Raji (cell line): Measurements from ENCODE around the gene CCDC78.

ENCODE experiments used
- POLR2A ChIP-seq: IDR thresholded peaks from 2 replicates; pipeline ENCODE4 v1.6.1; 2011; ENCODE audit warnings: low read depth, low read length, control low read depth; ENCODE audit not compliant: insufficient read depth

Gene CCDC78

GRCh38 chr16:726438-727290 lies at the start of gene CCDC78, which contains the start of gene HAGHL:
Gene CCDC78, minus strand, starts transcription at chr16:726443. Its CDS starts 76 bp downstream, at chr16:726367.
Gene HAGHL, plus strand, starts transcription at chr16:727106. Its CDS starts 404 bp downstream, at chr16:727510.
- peak; percentile 50 for TF ChIP-seq POLR2A

DNA sequence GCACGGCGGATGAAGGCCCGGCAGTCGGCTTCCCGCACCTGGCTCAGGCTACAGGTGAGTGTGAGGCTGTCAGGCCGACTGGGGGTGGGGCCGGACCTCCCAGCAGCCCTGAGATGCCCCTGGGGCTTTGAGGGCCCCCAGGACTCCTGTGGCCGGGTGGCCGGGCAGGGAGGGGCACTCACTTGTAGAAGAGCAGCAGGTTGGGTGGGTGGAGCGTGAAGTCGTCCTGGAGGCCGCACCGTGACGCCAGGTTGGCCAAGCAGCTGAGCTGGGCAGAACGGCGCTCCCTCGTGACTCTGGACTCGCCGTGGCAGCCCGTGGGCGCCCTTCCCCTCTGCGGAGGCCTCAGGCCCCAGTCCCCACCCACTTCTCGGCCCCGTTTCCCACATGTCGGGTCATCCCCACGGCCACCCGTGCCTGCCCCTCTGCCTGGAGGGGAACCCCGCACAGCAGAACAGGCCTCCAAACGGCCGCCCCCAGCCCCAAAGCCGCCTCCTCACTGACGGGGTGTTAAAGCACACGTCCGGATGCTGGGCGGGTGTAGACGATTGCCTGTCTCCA lies 49.1 kb upstream of the CCDC78 start:
- TF ChIP-seq POLR2A = no peak

DNA sequence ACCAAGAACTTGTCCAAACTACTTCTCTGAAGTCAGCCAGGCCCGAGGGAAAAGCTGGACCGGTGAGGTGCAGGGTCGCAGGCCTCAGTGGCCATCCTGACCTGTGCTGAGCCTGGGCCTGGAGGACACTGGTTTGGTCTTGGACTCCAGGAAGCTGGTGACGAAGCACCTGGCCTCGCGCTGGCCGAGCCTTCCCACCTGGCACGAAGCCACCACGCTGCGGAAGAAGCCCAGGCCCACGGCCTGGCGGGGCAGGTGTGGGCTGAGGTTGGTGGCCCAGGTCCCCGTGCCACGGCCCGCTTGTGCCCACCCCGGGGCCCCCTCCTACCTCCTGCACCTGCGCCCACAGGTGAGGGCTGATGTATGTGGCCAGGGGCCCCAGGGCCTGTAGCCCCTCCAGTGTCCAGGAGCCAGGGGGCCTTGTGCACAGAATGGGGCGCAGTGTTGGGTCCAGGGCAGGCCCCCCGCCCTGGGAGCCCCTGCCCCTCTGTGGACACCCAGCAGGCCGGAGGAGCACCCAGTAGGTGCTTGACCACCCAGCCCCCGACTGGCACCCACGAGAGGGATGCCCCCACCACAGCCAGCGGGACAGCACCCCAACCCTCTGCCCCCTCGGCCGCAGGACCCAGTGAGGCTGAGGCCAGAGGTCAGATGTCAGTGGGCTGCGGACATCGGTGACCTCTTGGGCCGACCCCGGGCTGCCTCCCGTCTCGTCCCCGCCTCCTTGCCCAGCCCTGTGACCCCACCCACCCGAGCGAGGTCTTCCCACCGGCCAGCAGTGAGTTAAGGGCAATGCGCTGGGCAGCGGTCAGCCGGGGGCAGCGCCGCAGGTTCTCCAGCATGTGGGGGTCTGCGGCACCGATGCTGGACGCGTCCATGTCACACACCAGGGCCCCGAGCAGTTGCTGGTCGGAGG lies 48.1 kb upstream of the CCDC78 start:
- TF ChIP-seq POLR2A = no peak

GRCh38 chr16:772959-773358 lies 46.7 kb upstream of the CCDC78 start:
- no peak for TF ChIP-seq POLR2A

- no peak for TF ChIP-seq POLR2A
These were observed 44.2 kb upstream of the CCDC78 start for GRCh38 chr16:770411-770810.

- no peak for TF ChIP-seq POLR2A
These were observed 43.7 kb upstream of the CCDC78 start for GRCh38 chr16:769934-770333.

DNA sequence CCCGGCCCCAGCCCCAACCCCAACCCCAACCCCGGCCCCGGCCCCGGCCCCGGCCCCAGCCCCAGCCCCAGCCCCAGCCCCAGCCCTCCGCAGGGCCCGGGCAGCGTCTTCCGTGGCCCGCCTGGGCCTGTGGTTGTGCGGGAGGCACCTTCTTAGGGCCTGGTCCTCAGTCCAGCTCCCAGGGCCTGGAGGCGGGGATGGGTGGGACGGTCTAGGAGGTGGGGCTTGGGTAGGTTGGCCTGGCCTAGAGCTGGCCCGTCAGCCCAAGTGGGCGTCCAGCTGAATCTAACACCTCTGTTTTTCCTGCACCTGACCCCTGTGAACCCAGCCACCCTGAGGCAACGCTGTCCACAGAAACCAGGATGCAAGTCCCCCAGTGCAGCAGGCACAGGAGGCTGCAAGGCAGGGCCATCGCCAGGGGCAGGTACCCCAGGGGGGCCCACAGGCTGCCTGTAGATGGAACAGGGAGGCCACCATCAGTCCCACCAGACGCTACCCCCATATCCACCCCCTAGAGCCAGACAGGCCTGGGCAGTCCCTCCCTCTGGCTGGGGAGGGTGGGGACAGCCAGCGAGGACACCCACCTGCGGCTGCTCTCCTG lies 43.0 kb upstream of the CCDC78 start:
- no peak for TF ChIP-seq POLR2A

GRCh38 chr16:768428-768827 lies 42.2 kb upstream of the CCDC78 start:
- no peak for TF ChIP-seq POLR2A

- no peak for TF ChIP-seq POLR2A
These were observed 41.5 kb upstream of the CCDC78 start for GRCh38 chr16:767743-768235.

GRCh38 chr16:766820-767640 lies 40.8 kb upstream of the CCDC78 start:
- no peak for TF ChIP-seq POLR2A

GRCh38 chr16:766008-766819 lies 40.0 kb upstream of the CCDC78 start:
- TF ChIP-seq POLR2A = no peak

- no peak for TF ChIP-seq POLR2A
These were observed 39.2 kb upstream of the CCDC78 start for GRCh38 chr16:765488-765865.

DNA sequence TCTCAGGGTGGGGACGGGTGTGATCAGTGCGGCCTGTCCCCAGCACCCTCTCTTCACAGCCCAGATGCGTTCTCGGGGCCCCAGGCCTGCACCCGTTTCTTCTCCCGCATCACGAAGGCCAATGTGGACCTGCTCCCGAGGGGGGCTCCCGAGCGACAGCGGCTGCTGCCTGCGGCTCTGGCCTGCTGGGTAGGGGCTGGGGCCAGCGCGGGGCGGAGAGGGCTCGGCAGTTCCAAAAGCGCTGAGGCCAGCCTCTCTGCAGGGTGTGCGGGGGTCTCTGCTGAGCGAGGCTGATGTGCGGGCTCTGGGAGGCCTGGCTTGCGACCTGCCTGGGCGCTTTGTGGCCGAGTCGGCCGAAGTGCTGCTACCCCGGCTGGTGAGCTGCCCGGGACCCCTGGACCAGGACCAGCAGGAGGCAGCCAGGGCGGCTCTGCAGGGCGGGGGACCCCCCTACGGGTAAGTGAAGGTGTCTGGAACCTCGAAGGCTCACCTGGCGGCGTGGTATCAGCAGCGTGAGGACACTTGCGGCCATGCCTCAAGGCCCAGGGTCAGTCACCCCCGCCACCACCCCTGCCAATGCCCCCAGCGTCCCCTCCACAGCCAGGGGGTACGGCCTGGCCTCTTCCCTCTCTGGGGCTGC lies 38.7 kb upstream of the CCDC78 start:
- no peak for TF ChIP-seq POLR2A
